MCF 10A (cell line): ENCODE data around the gene OTUB2. TPM values are rescaled to one million over a fixed set of nuclear protein-coding genes. Genes with fewer than 3 reads are reported as not detected.
A peak's percentile ranks its signal among the peaks of the same experiment; 100 is the strongest.

Experiments
- BruUV-seq: library from RNA; stranded (reverse); fragments of 400-500 nt; replicated peaks from 2 replicates; lab custom pipeline; 2021; lab: Mats Ljungman, UMichigan
- CTCF ChIA-PET: fragments of 300-600 bp; sonication (Branson Sonifier 250); formaldehyde crosslinking; extraction: SDS; loops from one replicate; lab custom pipeline; 2021; ENCODE audit warnings: antibody characterized with exemption, inconsistent platforms; lab: Yijun Ruan, JAX
- POLR2A ChIA-PET: fragments of 300-600, 350-650 bp; sonication (Branson Sonifier 250); formaldehyde crosslinking; extraction: SDS; loops from one replicate; lab custom pipeline; 2020; ENCODE audit warnings: antibody characterized with exemption, inconsistent platforms; lab: Yijun Ruan, JAX
- DNase-seq: peaks from one replicate; pipeline ENCODE4 v3.0.0-alpha.2; 2018; ENCODE audit not compliant: unreplicated experiment
- H3K27ac Mint-ChIP-seq: one replicate; pipeline ENCODE4 v1.8.0; 2022; ENCODE audit warnings: mild to moderate bottlenecking, low read depth, mixed read lengths; ENCODE audit not compliant: unreplicated experiment
- H3K27me3 Mint-ChIP-seq: one replicate; pipeline ENCODE4 v1.8.0; 2022; ENCODE audit warnings: mixed read lengths; ENCODE audit not compliant: insufficient read depth, unreplicated experiment
- H3K36me3 Mint-ChIP-seq: one replicate; pipeline ENCODE4 v1.8.0; 2022; ENCODE audit warnings: mild to moderate bottlenecking, moderate library complexity, mixed read lengths; ENCODE audit not compliant: insufficient read depth, unreplicated experiment
- H3K4me1 Mint-ChIP-seq: one replicate; pipeline ENCODE4 v1.8.0; 2022; ENCODE audit warnings: mixed read lengths; ENCODE audit not compliant: insufficient read depth, unreplicated experiment
- H3K4me3 Mint-ChIP-seq: one replicate; pipeline ENCODE4 v1.8.0; 2022; ENCODE audit warnings: mild to moderate bottlenecking, moderate library complexity, mixed read lengths; ENCODE audit not compliant: unreplicated experiment
- H3K9me3 Mint-ChIP-seq: one replicate; pipeline ENCODE4 v1.8.0; 2022; ENCODE audit warnings: mixed read lengths; ENCODE audit not compliant: unreplicated experiment
- CTCF ChIP-seq: fragments of 200-600 bp; IDR thresholded peaks from one replicate; pipeline ENCODE4 v1.8.0; 2022; ENCODE audit warnings: antibody characterized with exemption, mild to moderate bottlenecking; ENCODE audit not compliant: unreplicated experiment
- intact Hi-C: fragments of 100-400 bp; cut with micrococcal nuclease; formaldehyde crosslinking; loops from 2 replicates; pipeline ENCODE4 v1.14.1; 2022
- total RNA-seq: library from RNA; stranded (reverse); gene quantifications from 2 replicates; pipeline ENCODE4 v1.2.3, GENCODE V29; 2022

The OTUB2 gene
- total RNA-seq, 1 experiment from 2014 or later: 1.2 TPM

DNA sequence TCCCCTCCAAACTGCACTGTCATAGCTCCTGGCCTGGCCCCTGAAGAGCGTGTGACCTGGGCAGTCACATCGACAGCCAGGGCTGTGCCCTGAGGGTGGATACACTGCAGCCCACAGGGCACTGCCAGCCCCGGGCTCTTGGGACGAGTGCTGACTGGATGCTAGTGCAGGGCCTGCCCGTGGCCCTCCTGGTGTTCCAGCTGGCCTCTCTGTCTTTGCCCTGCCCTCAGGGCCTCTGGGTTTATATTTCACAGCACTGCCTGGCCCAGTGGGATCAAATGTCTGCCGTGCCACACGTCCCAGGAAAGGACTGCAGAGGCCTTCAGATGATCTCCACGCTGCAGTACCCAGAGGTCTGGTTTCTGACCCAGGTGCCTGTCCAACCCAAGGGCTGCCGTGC is 39.2 kb upstream of the OTUB2 start:
- H3K9me3 Mint-ChIP-seq: no peaks in the 10 kb centered on the region
- no peaks in the 10 kb centered on the region for H3K36me3 Mint-ChIP-seq
- TF ChIP-seq CTCF: no peak
- peak; percentile 11 for DNase-seq
- no TSS peak for BruUV-seq
- no peak overlapping the region for H3K27ac Mint-ChIP-seq
- intact Hi-C loops: no loop called here
- no peaks in the 10 kb centered on the region for H3K27me3 Mint-ChIP-seq
- POLR2A ChIA-PET: no interaction called here
- H3K4me3 Mint-ChIP-seq: no peak overlapping the region
- CTCF ChIA-PET: interaction anchor here (1.0 kb wide), 1 partner anchor 9 kb away, joined by 3 read pairs; no protein-coding TSS in a partner anchor
- H3K4me1 Mint-ChIP-seq: peaks cover 5% of the 10 kb centered on the region

DNA sequence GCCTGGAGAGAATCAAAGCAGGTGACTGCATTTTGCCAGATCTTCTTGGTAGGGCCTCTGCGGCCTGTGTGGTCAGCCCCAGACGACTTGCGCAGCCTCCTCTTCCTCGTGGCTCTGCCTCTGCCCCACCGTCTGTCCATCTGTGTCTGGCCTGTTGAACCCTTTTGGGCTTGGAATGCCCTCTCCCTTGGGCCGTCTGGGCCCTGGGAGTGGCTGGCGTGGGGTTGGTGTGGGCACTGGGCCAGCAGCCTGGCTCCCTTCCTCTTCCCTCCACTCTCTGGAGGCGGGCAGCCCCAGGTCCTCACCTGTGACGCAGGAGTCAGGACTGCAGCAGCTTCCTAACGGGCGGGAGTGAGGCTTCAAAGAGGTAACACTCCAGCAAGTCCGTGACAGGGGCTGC is 38.8 kb upstream of the OTUB2 start:
- no peak for TF ChIP-seq CTCF
- Mint-ChIP-seq H3K36me3 (no peaks in the 10 kb centered on the region), H3K4me1 (peaks cover 5% of the 10 kb centered on the region), H3K4me3 (no peak overlapping the region), H3K27me3 (no peaks in the 10 kb centered on the region), H3K27ac (no peak overlapping the region), H3K9me3 (no peaks in the 10 kb centered on the region)
- ChIA-PET CTCF (interaction anchor here (1.0 kb wide), 1 partner anchor 9 kb away, joined by 3 read pairs; no protein-coding TSS in a partner anchor), POLR2A (no interaction called here)
- BruUV-seq: no TSS peak
- DNase-seq: peak; percentile 44
- intact Hi-C loops: no loop called here

DNA sequence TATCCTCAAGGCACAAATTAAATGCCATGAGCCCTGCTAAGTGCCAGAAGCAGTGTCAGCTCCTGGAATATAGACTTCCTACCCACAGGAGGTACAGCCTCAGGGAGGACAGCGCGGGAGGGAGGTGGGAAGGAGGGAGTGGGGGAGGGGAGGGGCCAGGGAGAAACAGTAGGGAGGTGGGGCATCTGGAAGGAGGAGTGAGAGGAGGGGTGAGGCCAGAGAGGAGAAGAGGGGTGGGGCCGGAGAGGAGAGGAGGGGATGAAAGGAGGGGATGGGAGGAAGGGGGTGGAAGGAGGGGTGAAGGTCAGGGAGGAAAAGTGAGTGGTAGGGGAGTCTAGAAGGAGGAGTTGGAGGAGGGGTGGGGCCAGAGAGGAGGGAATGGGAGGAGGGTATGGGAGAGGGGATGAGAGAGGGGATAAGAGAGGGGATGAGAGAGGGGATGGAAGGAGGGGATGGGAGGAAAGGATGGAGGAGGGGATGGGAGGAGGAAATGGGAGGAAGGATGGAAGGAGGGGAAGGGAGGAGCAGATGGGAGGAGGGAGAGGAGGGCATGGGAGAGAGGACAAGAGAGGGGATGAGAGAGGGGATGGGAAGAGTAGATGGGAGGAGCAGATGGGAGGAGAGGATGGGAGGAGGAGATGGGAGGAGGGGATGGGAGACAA is 38.2 kb upstream of the OTUB2 start:
- no peak overlapping the region for H3K27ac Mint-ChIP-seq
- no peaks in the 10 kb centered on the region for H3K36me3 Mint-ChIP-seq
- POLR2A ChIA-PET: no interaction called here
- H3K9me3 Mint-ChIP-seq: no peaks in the 10 kb centered on the region
- CTCF ChIA-PET: interaction anchor here (1.0 kb wide), 1 partner anchor 8 kb away, joined by 3 read pairs; no protein-coding TSS in a partner anchor
- no peak for TF ChIP-seq CTCF
- BruUV-seq: no TSS peak
- intact Hi-C loops: no loop called here
- H3K4me3 Mint-ChIP-seq: no peak overlapping the region
- no peaks in the 10 kb centered on the region for H3K27me3 Mint-ChIP-seq
- DNase-seq: no peak
- peaks cover 5% of the 10 kb centered on the region for H3K4me1 Mint-ChIP-seq

GRCh38 chr14:93989939-93990338 is 36.2 kb upstream of the OTUB2 start:
- no TSS peak for BruUV-seq
- Mint-ChIP-seq H3K4me3 (no peak overlapping the region), H3K27ac (no peak overlapping the region), H3K27me3 (no peaks in the 10 kb centered on the region), H3K4me1 (peaks cover 8% of the 10 kb centered on the region), H3K36me3 (no peaks in the 10 kb centered on the region), H3K9me3 (no peaks in the 10 kb centered on the region)
- intact Hi-C loops: no loop called here
- no peak for TF ChIP-seq CTCF
- ChIA-PET CTCF (interaction anchor here (1.3 kb wide), 1 partner anchor 11 kb away, joined by 6 read pairs; no protein-coding TSS in a partner anchor), POLR2A (interaction anchor here (1.1 kb wide), 1 partner anchor 13 kb away, joined by 7 read pairs; the partner anchor contains the start of gene ASB2)
- DNase-seq: no peak
